GM19328 (cell line): ENCODE measurements around the gene MXRA7.
A peak's percentile ranks its signal among the peaks of the same experiment; 100 is the strongest.
"Not testable (repeated sequence)": the region's sequence is repeated elsewhere in the genome, so short reads cannot be mapped to it uniquely, and the experiment has no call there.

Experiments used
- ATAC-seq: cut with Tn5 transposase; IDR thresholded peaks from one replicate; pipeline ENCODE4 v1.9.1; 2021; ENCODE audit warnings: mild to moderate bottlenecking, moderate library complexity; ENCODE audit not compliant: unreplicated experiment

MXRA7 gene

GRCh38 chr17:76735586-76736348 is 25.0 kb upstream of the MXRA7 start:
- no peak for ATAC-seq

GRCh38 chr17:76735006-76735405 is 24.2 kb upstream of the MXRA7 start:
- no peak for ATAC-seq

GRCh38 chr17:76734080-76734840 is 23.5 kb upstream of the MXRA7 start:
- ATAC-seq = no peak

GRCh38 chr17:76733618-76733957 is 22.8 kb upstream of the MXRA7 start:
- no peak for ATAC-seq

GRCh38 chr17:76732734-76733617 is 22.2 kb upstream of the MXRA7 start:
- ATAC-seq = no peak

GRCh38 chr17:76731800-76732733 is 21.3 kb upstream of the MXRA7 start:
- ATAC-seq = not testable (repeated sequence)

- no peak for ATAC-seq
Measured at GRCh38 chr17:76727745-76728456, 17.1 kb upstream of the MXRA7 start.

- peak; percentile 31 for ATAC-seq
Measured at GRCh38 chr17:76726776-76727718, 16.3 kb upstream of the MXRA7 start, which contains the start of gene METTL23. TSS of gene METTL23 (plus strand) at chr17:76726839. CDS start at chr17:76729711, 2,872 bp downstream.

GRCh38 chr17:76726231-76726775 is 15.5 kb upstream of the MXRA7 start, which contains the start of gene JMJD6:
TSS of gene JMJD6 (minus strand) at chr17:76726606. CDS start at chr17:76726475, 131 bp downstream.
- peak; percentile 79 for ATAC-seq

- peak; percentile 10 for ATAC-seq
Measured at GRCh38 chr17:76725580-76726230, 14.9 kb upstream of the MXRA7 start.

- no peak for ATAC-seq
Measured at GRCh38 chr17:76723812-76724211, 13.0 kb upstream of the MXRA7 start.

- ATAC-seq = not testable (repeated sequence)
Measured at GRCh38 chr17:76722977-76723376, 12.2 kb upstream of the MXRA7 start.

- no peak for ATAC-seq
Measured at GRCh38 chr17:76722279-76722678, 11.5 kb upstream of the MXRA7 start.

GRCh38 chr17:76721463-76721862 is 10.7 kb upstream of the MXRA7 start:
- ATAC-seq = no peak

GRCh38 chr17:76720941-76721340 is 10.2 kb upstream of the MXRA7 start:
- no peak for ATAC-seq

GRCh38 chr17:76720211-76720610 is 9.4 kb upstream of the MXRA7 start:
- no peak for ATAC-seq

GRCh38 chr17:76718516-76718915 is 7.8 kb upstream of the MXRA7 start:
- no peak for ATAC-seq

GRCh38 chr17:76716839-76717215 is 6.1 kb upstream of the MXRA7 start:
- ATAC-seq = no peak
